DOHH2 (cell line): ENCODE data around the gene CLINT1.

Source experiments
- H3F3A ChIP-seq: fragments of 200-600 bp; sonication (generic), shearing (Covaris generic); 2 replicates; pipeline ENCODE4 v1.6.0; 2016; ENCODE audit warnings: antibody characterized with exemption, mild to moderate bottlenecking; ENCODE audit not compliant: control insufficient read depth, insufficient read depth
- H3K27ac ChIP-seq: fragments of 200-600 bp; sonication (generic); 2 replicates; pipeline ENCODE4 v1.5.1; 2014; ENCODE audit warnings: low read depth, mild to moderate bottlenecking, low read length, moderate library complexity
- H3K27me3 ChIP-seq: fragments of 200-600 bp; sonication (generic); 2 replicates; pipeline ENCODE4 v1.6.1; 2014; ENCODE audit warnings: mild to moderate bottlenecking, low read length, mixed read lengths; ENCODE audit not compliant: control insufficient read depth
- H3K36me3 ChIP-seq: fragments of 200-600 bp; sonication (generic); 2 replicates; pipeline ENCODE4 v1.6.1; 2014; ENCODE audit warnings: mild to moderate bottlenecking, low read length, moderate library complexity, mixed read lengths; ENCODE audit not compliant: control insufficient read depth
- H3K4me1 ChIP-seq: fragments of 200-600 bp; sonication (generic); 2 replicates; pipeline ENCODE4 v1.6.1; 2014; ENCODE audit warnings: mild to moderate bottlenecking, low read length, mixed read lengths; ENCODE audit not compliant: control insufficient read depth
- H3K4me2 ChIP-seq: fragments of 200-600 bp; sonication (generic); 2 replicates; pipeline ENCODE4 v1.6.0; 2014; ENCODE audit warnings: mild to moderate bottlenecking, low read length, moderate library complexity
- H3K4me3 ChIP-seq: fragments of 200-600 bp; sonication (generic); 2 replicates; pipeline ENCODE4 v1.5.1; 2014; ENCODE audit warnings: mild to moderate bottlenecking, low read length, mixed read lengths
- H3K79me2 ChIP-seq: fragments of 200-600 bp; sonication (generic); 2 replicates; pipeline ENCODE4 v1.6.1; 2014; ENCODE audit warnings: mild to moderate bottlenecking, low read length, mixed read lengths; ENCODE audit not compliant: control insufficient read depth
- H3K9me2 ChIP-seq: fragments of 200-600 bp; sonication (generic); replicated peaks from 2 replicates; pipeline ENCODE4 v1.6.1; 2014; ENCODE audit warnings: mild to moderate bottlenecking, low read length, mixed read lengths; ENCODE audit not compliant: control insufficient read depth
- H3K9me3 ChIP-seq: fragments of 200-600 bp; sonication (generic); 2 replicates; pipeline ENCODE4 v1.6.1; 2014; ENCODE audit warnings: antibody characterized with exemption, low read length, mixed read lengths; ENCODE audit not compliant: control insufficient read depth, insufficient read depth
- H4K20me1 ChIP-seq: fragments of 200-600 bp; sonication (generic); 2 replicates; pipeline ENCODE4 v1.6.0; 2014; ENCODE audit warnings: low read depth, mild to moderate bottlenecking, antibody characterized with exemption, low read length, moderate library complexity; ENCODE audit not compliant: control insufficient read depth, insufficient read depth
- CTCF ChIP-seq: fragments of 200-600 bp; sonication (generic); IDR thresholded peaks from one replicate; pipeline ENCODE4 v1.5.1; 2014; ENCODE audit warnings: antibody characterized with exemption, mild to moderate bottlenecking, low read depth, low read length; ENCODE audit not compliant: poor library complexity, severe bottlenecking
- EZH2phosphoT487 ChIP-seq: fragments of 200-600 bp; sonication (generic); IDR thresholded peaks from 2 replicates; pipeline ENCODE4 v1.6.1; 2017; ENCODE audit warnings: borderline replicate concordance, mild to moderate bottlenecking, antibody characterized with exemption, low read length, moderate library complexity, mixed read lengths

CLINT1 gene

GRCh38 chr5:157740229-157740610, 118.7 kb downstream of the CLINT1 start:
- H3K9me3 ChIP-seq, result no peaks in the 10 kb centered on the region
- H3K36me3 ChIP-seq, result peaks cover 51% of the 10 kb centered on the region
- H4K20me1 ChIP-seq, result no peaks in the 10 kb centered on the region
- no peak overlapping the region for H3K4me3 ChIP-seq
- peaks cover 13% of the 10 kb centered on the region for H3K79me2 ChIP-seq
- H3K9me2 ChIP-seq, result no peaks in the 10 kb centered on the region
- peaks cover 17% of the 10 kb centered on the region for H3K4me1 ChIP-seq
- H3K27me3 ChIP-seq, result no peaks in the 10 kb centered on the region
- no peaks in the 10 kb centered on the region for H3F3A ChIP-seq
- TF ChIP-seq EZH2phosphoT487, result no peak
- peak; percentile 73 for TF ChIP-seq CTCF
- no peak overlapping the region for H3K4me2 ChIP-seq
- H3K27ac ChIP-seq, result no peak overlapping the region

GRCh38 chr5:157739388-157740228, 119.3 kb downstream of the CLINT1 start:
- Histone ChIP-seq H3K4me2 (no peak overlapping the region), H4K20me1 (no peaks in the 10 kb centered on the region), H3K79me2 (peaks cover 7% of the 10 kb centered on the region), H3K36me3 (peaks cover 51% of the 10 kb centered on the region), H3K9me3 (no peaks in the 10 kb centered on the region), H3F3A (no peaks in the 10 kb centered on the region), H3K9me2 (no peaks in the 10 kb centered on the region), H3K4me3 (no peak overlapping the region), H3K27ac (no peak overlapping the region), H3K4me1 (peaks cover 11% of the 10 kb centered on the region), H3K27me3 (no peaks in the 10 kb centered on the region)
- TF ChIP-seq EZH2phosphoT487 (no peak), CTCF (no peak)

- peaks cover 71% of the 10 kb centered on the region for H3K36me3 ChIP-seq
- peaks cover 8% of the 10 kb centered on the region for H3K4me1 ChIP-seq
- TF ChIP-seq CTCF (no peak), EZH2phosphoT487 (no peak)
- no peaks in the 10 kb centered on the region for H3K27me3 ChIP-seq
- no peaks in the 10 kb centered on the region for H3F3A ChIP-seq
- H3K27ac ChIP-seq, result no peak overlapping the region
- H4K20me1 ChIP-seq, result no peaks in the 10 kb centered on the region
- no peak overlapping the region for H3K4me2 ChIP-seq
- H3K4me3 ChIP-seq, result no peak overlapping the region
- no peaks in the 10 kb centered on the region for H3K9me3 ChIP-seq
- H3K79me2 ChIP-seq, result peaks cover 18% of the 10 kb centered on the region
- H3K9me2 ChIP-seq, result no peaks in the 10 kb centered on the region
These were observed 123.0 kb downstream of the CLINT1 start for GRCh38 chr5:157735991-157736390.
